ENCODE results near the gene SKI.
"Not testable (repeated sequence)": the region's sequence is repeated elsewhere in the genome, so short reads cannot be mapped to it uniquely, and the experiment has no call there.

SKI gene

GRCh38 chr1:2242814-2243725, 15.0 kb downstream of the SKI start:
- no peak for DNase-seq (ENCODE audit: low read depth, low spot score)

DNA sequence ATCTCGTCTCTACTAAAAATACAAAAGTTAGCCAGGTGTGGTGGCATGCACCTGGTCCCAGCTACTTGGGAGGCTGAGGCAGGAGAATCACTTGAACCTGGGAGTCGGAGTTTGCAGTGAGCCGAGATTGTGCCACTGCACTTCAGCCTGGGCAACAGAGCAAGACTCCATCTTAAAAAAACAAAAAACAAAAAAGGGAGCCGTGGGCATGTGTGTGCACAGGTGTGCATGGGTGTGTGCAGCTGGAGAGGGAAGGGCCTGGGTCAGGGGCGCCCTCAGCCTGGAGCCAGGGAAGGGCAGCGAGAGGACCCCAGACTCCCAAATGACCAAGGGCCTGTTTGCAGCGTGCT, 18.9 kb downstream of the SKI start:
- not testable (repeated sequence) for DNase-seq (ENCODE audit: low read depth, low spot score)

- DNase-seq (ENCODE audit: low read depth, low spot score) = no peak
Measured at GRCh38 chr1:2247760-2248126, 19.6 kb downstream of the SKI start.

DNA sequence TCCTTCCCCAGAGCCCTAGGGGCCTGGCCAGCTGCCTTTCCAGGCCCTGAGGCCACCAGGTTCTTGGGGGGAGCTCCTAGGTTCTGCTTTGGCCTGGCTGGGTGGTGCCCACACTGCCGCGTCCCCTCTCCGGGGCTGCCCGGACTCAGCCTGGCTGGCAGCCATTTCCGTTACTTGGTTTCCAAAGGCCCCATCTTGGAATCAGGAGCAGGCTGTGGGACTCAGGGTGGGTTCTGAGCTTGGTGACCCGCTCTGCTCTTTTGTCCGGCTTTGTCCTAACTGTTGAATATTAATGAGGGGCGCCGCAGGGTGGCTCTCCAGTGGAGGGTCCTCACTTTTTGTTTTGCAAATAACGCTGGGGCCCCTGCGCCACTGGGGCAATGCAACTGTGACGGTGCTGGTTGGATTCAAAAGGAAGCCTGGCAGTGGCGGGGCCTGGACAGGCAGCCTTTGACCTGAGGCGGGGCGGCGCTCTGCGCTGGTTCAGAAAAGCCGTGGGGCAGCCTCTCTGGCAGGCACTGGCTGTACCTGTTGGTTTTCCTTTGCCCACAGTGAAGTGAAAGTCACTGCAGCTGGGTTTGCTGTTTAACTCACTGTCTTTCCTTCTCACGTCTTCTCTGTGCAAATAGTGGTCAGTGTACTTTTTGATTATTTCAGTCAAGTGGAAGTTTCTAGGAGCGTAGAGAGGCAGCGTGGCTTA, 20.2 kb downstream of the SKI start:
- DNase-seq (ENCODE audit: low read depth, low spot score) = peak; percentile 89

DNA sequence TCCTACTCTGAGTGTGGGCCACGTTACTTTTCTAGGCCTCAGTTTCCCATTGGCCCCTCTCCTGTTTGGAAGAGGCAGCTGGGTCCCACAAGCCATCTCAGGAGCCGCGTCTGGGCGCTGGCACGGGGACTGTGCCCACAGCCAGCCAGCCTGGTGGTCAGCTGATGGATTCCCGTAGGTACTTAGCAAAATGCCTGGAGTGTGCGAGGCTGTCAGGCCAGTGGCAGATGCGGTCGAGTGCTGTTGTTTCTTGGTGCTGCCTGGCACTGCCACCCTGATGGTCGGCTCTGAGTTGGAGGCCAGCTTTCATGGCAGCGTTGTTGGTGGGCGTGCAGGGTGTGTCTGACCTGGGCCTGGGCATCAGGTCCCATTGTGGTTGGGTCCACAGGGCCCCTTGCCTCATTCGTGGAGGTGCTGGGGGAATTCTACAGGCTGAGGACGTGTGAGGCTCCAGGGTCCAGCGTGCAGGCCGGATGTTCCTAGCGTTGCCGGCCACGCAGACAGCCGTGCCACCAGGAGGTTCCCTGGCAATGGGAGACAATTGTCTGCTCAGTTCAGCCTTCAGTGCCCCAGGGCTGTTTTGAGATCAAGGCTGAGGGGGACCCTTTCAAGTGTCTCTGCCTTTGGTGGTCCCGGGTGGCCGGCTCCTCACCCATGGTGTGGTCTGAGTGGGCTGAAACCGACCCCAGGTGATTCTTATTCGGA, 20.9 kb downstream of the SKI start:
- no peak for DNase-seq (ENCODE audit: low read depth, low spot score)

- no peak for DNase-seq (ENCODE audit: low read depth, low spot score)
Measured at GRCh38 chr1:2249559-2249906, 21.4 kb downstream of the SKI start.

- DNase-seq (ENCODE audit: low read depth, low spot score) = no peak
Measured at GRCh38 chr1:2250721-2251281, 22.7 kb downstream of the SKI start.

- DNase-seq (ENCODE audit: low read depth, low spot score) = no peak
Measured at GRCh38 chr1:2251363-2251762, 23.2 kb downstream of the SKI start.

DNA sequence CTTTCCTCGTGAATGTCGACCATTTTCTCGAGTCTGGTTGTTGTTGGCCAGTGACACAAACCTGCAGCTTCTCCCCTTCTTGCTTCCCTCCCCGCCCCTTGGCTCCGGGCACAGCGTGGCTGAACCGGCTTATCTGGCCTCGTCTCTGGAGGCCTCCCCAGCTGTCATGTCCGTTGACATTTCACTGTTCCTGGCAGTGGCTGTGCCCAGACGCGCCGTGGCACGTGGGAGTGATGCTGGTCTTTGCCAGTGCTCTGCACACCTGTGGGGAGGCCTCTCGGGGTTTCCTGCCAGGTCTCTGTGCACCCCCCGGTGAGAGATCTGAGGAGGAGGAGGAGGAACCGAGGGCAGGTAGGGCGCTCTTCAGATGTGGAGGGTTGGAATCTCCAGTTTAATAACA, 23.7 kb downstream of the SKI start:
- no peak for DNase-seq (ENCODE audit: low read depth, low spot score)

DNA sequence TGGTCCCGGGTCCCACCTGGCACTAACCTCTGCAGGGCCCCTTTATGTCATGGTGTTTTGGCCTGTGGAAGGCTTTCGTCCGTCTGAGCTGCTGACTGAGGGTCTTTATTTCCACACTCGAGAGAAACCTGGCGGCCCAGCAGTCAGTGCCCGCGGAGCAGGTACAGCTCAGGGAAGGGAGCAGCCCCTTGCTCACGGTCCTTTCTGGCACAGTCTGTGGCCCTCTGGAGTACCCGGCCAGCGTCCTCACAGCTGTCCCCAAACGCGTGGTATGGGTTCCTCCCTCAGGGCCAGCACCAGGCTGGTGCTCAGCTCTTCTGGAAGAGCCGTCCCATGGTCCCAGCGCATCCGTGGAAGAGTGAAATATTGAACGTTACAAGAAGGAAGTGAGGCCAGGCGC, 24.3 kb downstream of the SKI start:
- no peak for DNase-seq (ENCODE audit: low read depth, low spot score)

DNA sequence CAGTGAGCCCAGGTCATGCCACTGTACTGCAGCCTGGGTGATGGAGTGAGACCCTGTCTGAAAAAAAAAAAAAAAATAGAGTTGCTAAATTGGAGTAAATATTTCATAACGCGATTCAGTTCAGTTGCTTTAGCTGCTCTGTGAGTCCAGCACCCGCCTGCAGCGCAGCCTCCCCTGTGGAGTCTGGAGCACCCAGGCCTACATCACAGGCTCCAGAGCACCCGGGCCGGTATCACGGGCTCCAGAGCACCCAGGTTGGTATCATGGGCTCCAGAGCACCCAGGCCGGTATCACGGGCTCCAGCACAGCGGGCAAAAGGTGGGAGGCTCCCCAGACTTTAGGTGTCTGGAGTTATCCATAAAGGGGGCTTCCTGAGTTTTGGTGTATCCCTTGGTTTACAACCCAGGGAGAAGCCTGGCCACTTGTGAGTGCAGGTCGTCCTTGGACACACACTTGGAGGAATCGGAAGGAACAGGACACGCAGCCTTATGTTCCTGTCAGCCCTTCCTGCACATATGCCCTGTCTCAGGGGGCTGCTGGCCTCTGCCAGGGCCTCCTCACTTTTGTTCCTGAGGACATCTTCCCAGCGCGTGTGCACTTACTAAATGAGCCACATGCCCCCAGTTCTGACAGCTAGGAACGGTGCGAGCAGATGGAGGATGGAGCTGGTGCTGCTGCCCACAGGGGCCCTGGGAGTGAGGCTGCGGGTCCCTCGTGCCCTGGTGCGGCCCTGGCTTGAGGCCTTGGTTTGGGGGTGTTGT, 25.1 kb downstream of the SKI start:
- no peak for DNase-seq (ENCODE audit: low read depth, low spot score)

- no peak for DNase-seq (ENCODE audit: low read depth, low spot score)
Measured at GRCh38 chr1:2253797-2254480, 25.8 kb downstream of the SKI start.

GRCh38 chr1:2255047-2255419, 26.9 kb downstream of the SKI start:
- no peak for DNase-seq (ENCODE audit: low read depth, low spot score)

DNA sequence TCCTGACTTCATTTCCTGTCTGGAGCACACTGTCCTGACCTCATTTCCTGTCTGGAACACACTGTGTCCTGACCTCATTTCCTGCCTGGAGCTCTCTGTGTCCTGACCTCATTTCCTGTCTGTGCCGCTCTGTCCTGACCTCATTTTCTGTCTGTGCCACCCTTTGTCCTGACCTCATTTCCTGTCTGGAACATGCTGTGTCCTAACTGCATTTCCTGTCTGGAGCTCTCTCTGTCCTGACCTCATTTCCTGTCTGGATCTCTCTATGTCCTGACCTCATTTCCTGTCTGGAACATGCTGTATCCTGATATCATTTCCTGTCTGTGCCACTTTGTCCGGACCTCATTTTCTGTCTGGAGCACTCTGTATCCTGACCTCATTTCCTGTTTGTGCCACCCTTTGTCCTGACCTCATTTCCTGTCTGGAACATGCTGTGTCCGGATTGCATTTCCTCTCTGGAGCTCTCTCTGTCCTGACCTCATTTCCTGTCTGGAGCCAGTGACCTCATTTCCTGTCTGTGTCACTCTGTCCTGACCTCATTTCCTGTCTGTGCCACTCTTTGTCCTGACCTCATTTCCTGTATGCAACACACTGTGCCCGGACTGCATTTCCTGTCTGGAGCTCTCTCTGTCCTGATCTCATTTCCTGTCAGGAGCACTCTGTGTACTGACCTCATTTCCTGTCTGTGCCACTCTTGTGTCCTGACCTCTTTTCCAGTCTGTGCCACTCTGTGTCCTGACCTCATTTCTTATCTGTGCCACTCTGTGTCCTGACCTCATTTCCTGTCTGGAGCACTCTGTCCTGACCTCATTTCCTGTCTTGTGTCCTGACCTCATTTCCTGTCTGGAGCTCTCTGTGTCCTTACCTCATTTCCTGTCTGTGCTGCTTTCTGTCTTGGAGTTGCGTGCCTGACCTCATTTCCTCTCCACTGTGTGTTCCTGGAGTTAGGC, 27.6 kb downstream of the SKI start:
- no peak for DNase-seq (ENCODE audit: low read depth, low spot score)

GRCh38 chr1:2256435-2257244, 28.5 kb downstream of the SKI start:
- no peak for DNase-seq (ENCODE audit: low read depth, low spot score)

- no peak for DNase-seq (ENCODE audit: low read depth, low spot score)
Measured at GRCh38 chr1:2257245-2257627, 29.1 kb downstream of the SKI start.

- no peak for DNase-seq (ENCODE audit: low read depth, low spot score)
Measured at GRCh38 chr1:2258122-2258681, 30.1 kb downstream of the SKI start.

DNA sequence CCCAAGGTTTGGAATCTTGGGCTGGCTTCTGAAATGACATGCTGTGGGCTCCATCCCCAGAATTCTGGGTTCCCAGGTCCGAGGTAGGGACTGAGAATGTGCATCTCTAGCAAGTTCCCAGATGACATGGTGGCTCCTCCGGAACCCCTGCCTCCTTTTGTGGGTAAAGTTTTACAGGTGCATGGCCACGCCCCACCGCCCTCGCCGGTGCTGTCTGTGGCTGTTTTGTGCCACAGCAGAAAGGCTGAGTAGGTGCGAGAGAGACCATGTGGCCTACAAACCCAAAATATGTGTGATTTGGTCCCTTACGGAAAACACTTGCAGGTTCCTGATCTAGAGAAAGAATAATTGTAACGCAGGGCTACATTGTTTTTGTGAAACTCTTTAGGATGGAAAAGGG, 30.9 kb downstream of the SKI start:
- DNase-seq (ENCODE audit: low read depth, low spot score) = no peak
